Left renal cortex interstitium (tissue), 4 donors: Measurements from ENCODE around the gene EEF2K. TPM values are rescaled to one million over a fixed set of nuclear protein-coding genes. Genes with fewer than 3 reads are reported as not detected.

ENCODE experiments used
- DNase-seq, 4 donors: peaks; one replicate each; pipeline ENCODE4 v3.0.0-alpha.2; 2013; ENCODE audit warnings: low read depth in 4 of 4, low spot score in 2 of 4, missing footprints in 1 of 4
- polyA plus RNA-seq, 4 donors: library from polyadenylated mRNA; unstranded; fragments of 120-200 nt; gene quantifications; one replicate each; pipeline ENCODE4 v1.2.1, GENCODE V29; 2013; ENCODE audit not compliant: insufficient read length in 4 of 4

The EEF2K gene
- polyA plus RNA-seq, 4 donors, result 10.5 to 15.2 (median 12.6) TPM

GRCh38 chr16:22325598-22326368 lies 119.7 kb downstream of the EEF2K start:
- DNase-seq, result no peak

GRCh38 chr16:22326369-22326652 lies 120.2 kb downstream of the EEF2K start:
- DNase-seq, result no peak

- no peak for DNase-seq
These were observed 120.8 kb downstream of the EEF2K start for GRCh38 chr16:22326771-22327445.

- no peak for DNase-seq
These were observed 121.3 kb downstream of the EEF2K start for GRCh38 chr16:22327446-22327775.

- no peak for DNase-seq
These were observed 122.1 kb downstream of the EEF2K start for GRCh38 chr16:22328081-22328725.

GRCh38 chr16:22329199-22329695 lies 123.2 kb downstream of the EEF2K start:
- no peak for DNase-seq

GRCh38 chr16:22330326-22330725 lies 124.2 kb downstream of the EEF2K start:
- no peak for DNase-seq

GRCh38 chr16:22333457-22333994 lies 127.4 kb downstream of the EEF2K start:
- no peak for DNase-seq

- DNase-seq, result no peak
These were observed 129.7 kb downstream of the EEF2K start for GRCh38 chr16:22335668-22336246.

- DNase-seq, result no peak
These were observed 130.5 kb downstream of the EEF2K start for GRCh38 chr16:22336581-22336980.

- no peak for DNase-seq
These were observed 131.0 kb downstream of the EEF2K start for GRCh38 chr16:22337045-22337444.

- no peak for DNase-seq
These were observed 132.0 kb downstream of the EEF2K start for GRCh38 chr16:22337849-22338635.

Other genes with a start within 250 kb of the EEF2K start
- under 1 TPM; 0.27 to 0.65 (median 0.55) TPM for gene PDZD9, start 205.2 kb upstream of the EEF2K start, polyA plus RNA-seq
- 10 to 100 TPM; 17.5 to 25.3 (median 21.1) TPM for gene MOSMO, start 198.2 kb upstream of the EEF2K start, polyA plus RNA-seq
- gene VWA3A, start 113.7 kb upstream of the EEF2K start, polyA plus RNA-seq, result 1 to 10 TPM in 3 of 4 donors, under 1 TPM in 1; 0.96 to 6.0 (median 2.3) TPM
- gene SDR42E2, start 43.8 kb upstream of the EEF2K start, polyA plus RNA-seq, result under 1 TPM; 0.11 to 0.33 (median 0.23) TPM
- gene POLR3E, start 91.1 kb downstream of the EEF2K start, polyA plus RNA-seq, result 10 to 100 TPM; 41.2 to 70.1 (median 57.0) TPM
- gene CDR2, start 168.3 kb downstream of the EEF2K start, polyA plus RNA-seq, result 10 to 100 TPM; 30.2 to 32.1 (median 31.1) TPM